ENCODE data around the gene MSI2. TPM values are rescaled to one million over a fixed set of nuclear protein-coding genes. Genes with fewer than 3 reads are reported as not detected.

MSI2 gene
- total and polyA plus RNA-seq, 2 donors (not counting 3 experiments of a cell fraction or from before 2014, with no cell fraction given) = 20.9 to 59.3 TPM

DNA sequence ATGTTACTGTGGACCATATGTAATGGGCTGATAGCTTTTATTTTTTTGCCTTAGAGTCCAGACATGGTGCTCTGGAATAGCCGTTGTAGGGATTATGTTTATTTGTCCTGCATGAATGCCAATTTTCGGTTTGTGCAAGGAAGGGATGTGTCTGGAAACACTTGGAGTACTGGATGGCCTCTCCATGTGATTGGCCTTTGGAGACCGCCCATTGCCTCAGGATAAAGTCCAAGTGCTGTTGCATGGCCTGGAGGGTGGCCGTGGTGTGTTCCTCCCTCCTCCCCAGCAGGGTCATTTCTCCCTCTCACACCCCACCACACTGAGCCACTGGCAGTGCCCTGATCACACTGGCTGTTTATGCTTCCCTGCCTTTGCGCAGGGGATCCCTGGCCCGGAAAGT lies 93.9 kb downstream of the MSI2 start:
- Histone ChIP-seq H3K9ac (replicated peaks; ENCODE audit: extremely low read depth, insufficient read depth, low read length) (no peak overlapping the region), H3K79me2 (ENCODE audit: control insufficient read depth, insufficient read depth, low read length) (no peaks in the 10 kb centered on the region), H3K27me3 (ENCODE audit: control insufficient read depth in 2 of 2, insufficient read depth in 2 of 2, low read length in 2 of 2) (no peaks in the 10 kb centered on the region), H4K20me1 (replicated peaks; ENCODE audit: control insufficient read depth, extremely low read depth, insufficient read depth, low read length) (no peaks in the 10 kb centered on the region), H3K27ac (ENCODE audit: insufficient read depth, low read depth, low read length) (no peak overlapping the region), H3K9me3 (replicated peaks; ENCODE audit: control insufficient read depth, insufficient read depth, low read length) (no peaks in the 10 kb centered on the region), H3K4me1 (ENCODE audit: control insufficient read depth, extremely low read depth, insufficient read depth, low read length) (no peaks in the 10 kb centered on the region), H3K4me2 (ENCODE audit: insufficient read depth, low read length) (no peak overlapping the region), H3K4me3 (replicated peaks in 1 of 3; ENCODE audit: insufficient read depth in 1 of 3, low read depth in 1 of 3, low read length in 3 of 3) (no peak overlapping the region), H2AFZ (ENCODE audit: low read depth, low read length) (no peak overlapping the region), H3K36me3 (ENCODE audit: control insufficient read depth in 2 of 2, extremely low read depth in 1 of 2, insufficient read depth in 2 of 2, low read length in 2 of 2) (no peaks in the 10 kb centered on the region), H3K9me1 (replicated peaks; ENCODE audit: control insufficient read depth, extremely low read depth, insufficient read depth, low read length) (no peaks in the 10 kb centered on the region)
- intact Hi-C loops (cut with micrococcal nuclease) (no loop called here), dilution Hi-C loops (cut with MboI; ENCODE audit: extremely low pct_ligation_motif_present, low sequenced_read_pairs) (no loop called here)
- CTCF ChIA-PET = no interaction called here
- BruUV-seq (replicated peaks) = no TSS peak
- DNase-seq (ENCODE audit: low read depth, low spot score) = no peak
- POLR2A ChIA-PET = no interaction called here
- TF ChIP-seq EZH2 (IDR thresholded peaks at IDR 0.05; ENCODE audit: borderline replicate concordance, low read depth, low read length, severe bottlenecking) (no peak), MYC (IDR thresholded peaks at IDR 0.05; ENCODE audit: low read depth, low read length) (no peak), JUN (IDR thresholded peaks at IDR 0.05; ENCODE audit: borderline replicate concordance, insufficient read depth, insufficient read length, low read depth) (no peak), GATA2 (IDR thresholded peaks at IDR 0.05; ENCODE audit: insufficient read depth, insufficient read length, low read depth, low read length) (no peak), FOS (IDR thresholded peaks at IDR 0.05; ENCODE audit: borderline replicate concordance, insufficient read depth, low read length) (no peak), POLR2AphosphoS5 (IDR thresholded peaks at IDR 0.05; ENCODE audit: insufficient read depth, low read depth, low read length) (no peak), POLR2A (IDR thresholded peaks at IDR 0.05; ENCODE audit: low read depth, low read length) (no peak)
- TF ChIP-seq, protein P1, sequence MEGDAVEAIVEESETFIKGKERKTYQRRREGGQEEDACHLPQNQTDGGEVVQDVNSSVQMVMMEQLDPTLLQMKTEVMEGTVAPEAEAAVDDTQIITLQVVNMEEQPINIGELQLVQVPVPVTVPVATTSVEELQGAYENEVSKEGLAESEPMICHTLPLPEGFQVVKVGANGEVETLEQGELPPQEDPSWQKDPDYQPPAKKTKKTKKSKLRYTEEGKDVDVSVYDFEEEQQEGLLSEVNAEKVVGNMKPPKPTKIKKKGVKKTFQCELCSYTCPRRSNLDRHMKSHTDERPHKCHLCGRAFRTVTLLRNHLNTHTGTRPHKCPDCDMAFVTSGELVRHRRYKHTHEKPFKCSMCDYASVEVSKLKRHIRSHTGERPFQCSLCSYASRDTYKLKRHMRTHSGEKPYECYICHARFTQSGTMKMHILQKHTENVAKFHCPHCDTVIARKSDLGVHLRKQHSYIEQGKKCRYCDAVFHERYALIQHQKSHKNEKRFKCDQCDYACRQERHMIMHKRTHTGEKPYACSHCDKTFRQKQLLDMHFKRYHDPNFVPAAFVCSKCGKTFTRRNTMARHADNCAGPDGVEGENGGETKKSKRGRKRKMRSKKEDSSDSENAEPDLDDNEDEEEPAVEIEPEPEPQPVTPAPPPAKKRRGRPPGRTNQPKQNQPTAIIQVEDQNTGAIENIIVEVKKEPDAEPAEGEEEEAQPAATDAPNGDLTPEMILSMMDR (IDR thresholded peaks at IDR 0.05; ENCODE audit: extremely low read depth in 1 of 2, insufficient read depth in 1 of 2, low read depth in 1 of 2, low read length in 2 of 2) = no peak
- TF ChIP-seq, protein P2, sequence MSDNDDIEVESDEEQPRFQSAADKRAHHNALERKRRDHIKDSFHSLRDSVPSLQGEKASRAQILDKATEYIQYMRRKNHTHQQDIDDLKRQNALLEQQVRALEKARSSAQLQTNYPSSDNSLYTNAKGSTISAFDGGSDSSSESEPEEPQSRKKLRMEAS (IDR thresholded peaks at IDR 0.05; ENCODE audit: insufficient read depth, insufficient read length) = no peak
- FAIRE-seq = no peak

All from endothelial cell of umbilical vein (primary cell).